GM21528 (cell line): ENCODE data around the gene AMOTL1.

Source experiments
- ATAC-seq: cut with Tn5 transposase; IDR thresholded peaks from one replicate; pipeline ENCODE4 v1.9.1; 2021; ENCODE audit warnings: mild to moderate bottlenecking, moderate library complexity; ENCODE audit not compliant: unreplicated experiment, low FRiP score

AMOTL1 gene

DNA sequence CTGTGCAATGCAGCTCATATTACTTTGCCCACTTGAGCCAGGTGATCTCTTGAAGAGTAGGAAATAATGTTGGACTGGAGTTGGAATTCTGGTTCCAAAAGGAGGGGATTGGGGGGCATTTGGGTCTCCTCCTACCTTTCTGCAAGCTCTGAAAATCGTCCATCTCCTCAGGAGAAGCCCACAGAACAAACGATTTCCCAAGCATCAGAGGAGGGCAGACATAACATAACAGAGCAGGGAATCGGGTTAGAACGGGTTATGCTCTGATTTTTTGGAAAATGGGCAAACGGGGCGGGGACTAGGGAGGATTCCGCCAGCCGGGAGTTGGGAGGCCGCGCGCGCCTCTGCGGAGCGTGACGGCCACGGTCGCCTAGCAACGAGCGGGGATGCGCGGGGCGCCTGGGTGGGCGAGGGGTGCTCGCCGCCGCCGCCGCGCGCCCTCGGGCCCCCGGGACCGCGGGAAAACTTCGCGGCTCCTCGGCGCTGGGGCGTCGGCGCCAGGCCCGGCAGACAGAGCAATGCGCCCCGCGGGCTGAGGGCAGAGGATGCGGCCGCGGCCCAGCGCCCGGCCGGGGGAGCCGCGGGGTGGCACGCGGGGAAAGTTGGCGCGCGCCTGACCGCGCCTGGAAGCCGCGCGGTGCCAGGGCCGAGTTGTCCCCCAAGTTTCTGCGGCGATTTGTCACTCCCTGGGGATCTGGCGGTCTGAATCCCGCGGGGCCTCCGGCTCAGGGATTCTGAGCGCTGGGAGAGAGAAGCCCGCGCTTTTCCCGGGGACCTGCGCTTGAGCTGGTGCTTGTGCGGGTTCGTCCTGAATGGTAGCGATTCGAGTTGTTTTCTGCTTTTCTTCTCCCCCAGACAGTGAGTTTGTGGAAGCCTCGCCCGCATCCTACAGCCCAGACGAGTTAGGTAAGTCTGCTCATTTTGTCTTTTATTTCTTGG, 27.8 kb upstream of the AMOTL1 start:
- no peak for ATAC-seq

GRCh38 chr11:94741022-94741679, 27.0 kb upstream of the AMOTL1 start:
- ATAC-seq, result no peak

- ATAC-seq, result no peak
Measured at GRCh38 chr11:94742665-94743064, 25.5 kb upstream of the AMOTL1 start.

DNA sequence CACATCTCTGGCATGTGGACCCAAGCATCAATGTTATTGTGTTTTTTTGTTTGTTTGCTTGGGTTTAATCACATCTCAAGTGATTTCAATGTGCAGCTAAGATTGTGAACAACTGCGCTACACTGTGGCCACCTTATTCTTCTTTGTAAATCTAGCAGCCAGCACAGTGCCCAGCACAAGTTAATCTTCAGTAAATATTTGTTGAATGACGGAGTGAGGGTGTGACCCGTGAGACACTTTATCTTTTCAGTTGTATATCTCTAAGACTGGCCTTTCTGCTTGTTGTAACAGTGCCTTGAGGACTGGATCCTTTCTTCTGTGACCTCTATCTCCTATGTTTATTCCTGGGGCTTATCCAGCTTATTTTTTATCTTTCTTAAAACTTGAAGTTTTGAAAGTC, 21.4 kb upstream of the AMOTL1 start:
- ATAC-seq, result no peak

DNA sequence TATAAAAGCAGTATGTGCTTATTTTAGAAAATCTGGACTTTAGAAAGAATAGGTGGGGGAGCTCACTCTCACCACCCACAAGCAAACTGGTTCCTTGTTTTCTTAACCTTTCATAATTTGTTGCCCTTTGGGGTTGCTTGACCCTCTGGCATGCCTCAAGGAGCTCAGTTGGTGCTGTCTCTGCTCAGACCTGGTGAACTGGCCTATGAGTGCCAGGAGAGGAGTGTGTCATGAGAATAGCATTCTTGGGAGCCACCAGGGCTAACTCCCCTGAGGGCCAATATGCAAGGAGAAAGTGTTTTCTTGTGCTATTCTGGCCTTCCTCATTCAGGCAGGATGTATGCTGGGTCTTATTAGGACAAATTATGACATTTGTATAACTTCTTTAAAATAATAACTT, 21.0 kb upstream of the AMOTL1 start:
- no peak for ATAC-seq

GRCh38 chr11:94747601-94748041, 20.5 kb upstream of the AMOTL1 start:
- ATAC-seq, result no peak

DNA sequence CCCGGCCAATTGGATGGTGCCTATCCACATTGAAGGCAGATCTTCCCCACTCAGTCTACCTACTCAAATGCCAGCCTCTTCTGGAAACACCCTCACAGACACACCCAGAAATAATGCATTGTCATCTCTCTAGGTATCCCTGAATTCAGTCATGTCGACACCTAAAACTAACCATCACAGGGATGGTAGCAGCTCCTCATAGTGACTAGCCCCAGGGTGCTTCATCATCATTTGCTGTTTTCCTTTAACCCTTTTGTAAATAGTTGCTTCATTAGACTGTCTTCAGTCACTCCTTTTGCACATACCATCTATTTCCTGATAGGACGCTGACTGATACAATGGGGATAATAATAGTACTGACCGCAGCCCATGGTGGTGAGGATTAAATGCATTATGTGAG, 18.8 kb upstream of the AMOTL1 start:
- ATAC-seq, result no peak

DNA sequence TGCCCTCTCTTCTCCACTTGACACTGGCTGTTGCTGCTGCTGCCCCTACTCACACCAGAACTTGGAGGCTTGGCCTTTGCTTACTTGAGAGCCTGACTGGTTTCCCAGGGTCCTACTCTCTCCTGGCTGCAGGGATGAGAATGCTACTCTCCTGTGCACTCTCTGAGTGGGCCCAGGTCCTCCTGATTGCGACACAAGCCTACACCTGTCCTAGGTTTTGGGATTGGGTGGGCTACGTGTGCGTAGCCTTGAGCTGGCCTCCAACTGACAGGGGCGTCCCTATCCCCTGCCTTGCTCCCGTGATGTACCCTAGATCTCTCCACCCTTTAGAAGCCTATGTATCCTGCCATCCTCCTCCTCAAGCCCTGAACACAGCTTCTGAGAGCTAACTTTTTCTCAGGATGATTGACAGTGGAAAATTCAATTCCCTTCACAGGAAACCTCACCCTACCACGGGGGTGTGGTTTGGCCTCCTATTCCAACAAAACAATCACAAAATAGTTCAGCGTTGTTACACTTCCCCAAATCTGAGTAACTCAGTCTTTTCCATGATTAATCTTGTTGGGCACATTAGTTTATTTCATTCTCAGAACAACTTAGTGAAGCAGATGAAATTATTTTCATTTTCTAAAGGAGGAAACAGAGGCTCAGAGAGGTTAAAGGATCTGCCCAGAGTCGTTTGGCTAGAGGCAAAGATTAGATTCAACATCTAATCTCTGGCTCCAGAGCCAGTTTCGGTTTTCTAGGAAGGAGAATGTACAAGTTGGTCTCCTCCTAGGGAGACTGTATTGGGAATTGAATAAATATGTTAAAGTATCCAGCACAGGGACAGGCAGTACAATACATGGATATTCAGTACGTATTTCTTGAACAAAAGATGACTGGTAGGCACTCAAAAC, 17.6 kb upstream of the AMOTL1 start:
- no peak for ATAC-seq

- ATAC-seq, result no peak
Measured at GRCh38 chr11:94751218-94751609, 16.9 kb upstream of the AMOTL1 start.

- ATAC-seq, result no peak
Measured at GRCh38 chr11:94751786-94752185, 16.4 kb upstream of the AMOTL1 start.

DNA sequence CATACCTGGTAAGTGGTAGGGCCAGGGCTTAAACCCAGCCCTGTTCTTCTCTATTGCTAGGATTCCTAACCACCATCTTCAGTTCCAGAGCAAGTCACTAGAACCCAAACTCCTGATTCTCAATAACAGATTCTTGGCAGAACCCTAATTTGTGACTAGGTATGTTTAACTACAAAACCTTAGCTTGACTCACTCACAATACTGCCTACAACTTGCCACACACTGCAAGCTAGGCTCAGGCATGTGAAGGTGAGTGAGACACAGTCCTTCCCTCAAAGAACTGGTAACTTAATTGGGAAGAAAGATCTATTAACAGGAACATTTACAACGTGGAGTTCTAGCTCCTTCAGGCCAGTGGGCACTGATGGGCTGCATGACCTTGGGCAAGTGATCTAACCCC, 14.5 kb upstream of the AMOTL1 start:
- no peak for ATAC-seq

DNA sequence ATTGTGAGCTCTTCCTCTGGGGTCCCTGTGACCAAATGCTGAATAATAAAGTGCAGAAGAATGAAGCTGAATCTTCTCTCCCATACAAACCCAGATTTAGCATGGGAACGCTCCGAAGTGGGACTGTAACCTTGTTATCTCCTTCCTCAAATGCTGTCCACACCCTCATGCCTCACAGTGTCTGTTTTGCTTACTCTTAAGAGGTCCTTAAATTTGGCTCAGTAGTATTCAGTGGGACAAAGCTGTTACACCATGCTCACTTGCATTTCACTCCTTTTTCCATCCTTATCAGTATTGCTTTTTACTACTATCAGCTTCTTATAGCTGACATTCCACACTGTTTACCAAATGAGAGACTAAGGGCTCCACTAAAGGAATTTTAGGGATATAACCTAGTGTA, 13.8 kb upstream of the AMOTL1 start:
- ATAC-seq, result no peak

- no peak for ATAC-seq
Measured at GRCh38 chr11:94754819-94755218, 13.3 kb upstream of the AMOTL1 start.

- ATAC-seq, result no peak
Measured at GRCh38 chr11:94755494-94755893, 12.7 kb upstream of the AMOTL1 start.

- ATAC-seq, result no peak
Measured at GRCh38 chr11:94757037-94757735, 11.0 kb upstream of the AMOTL1 start.

DNA sequence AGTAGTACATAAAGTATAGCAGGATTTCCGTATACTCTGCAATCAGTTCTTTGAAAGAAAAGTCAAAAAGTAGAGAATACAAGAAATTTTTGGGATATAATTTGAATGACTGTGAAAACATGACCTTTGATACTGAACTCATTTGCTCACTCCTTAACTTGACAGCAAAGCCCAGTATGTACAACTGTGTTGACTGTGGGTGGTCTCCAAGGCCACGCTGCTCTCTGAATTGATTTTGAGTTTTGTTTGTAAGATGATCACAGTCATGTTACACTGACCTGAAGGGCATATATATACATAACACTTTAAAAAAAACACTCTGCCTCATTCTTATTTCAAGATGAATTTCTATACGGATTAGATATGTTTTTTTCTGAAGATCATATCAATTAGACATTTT, 9.5 kb upstream of the AMOTL1 start:
- ATAC-seq, result no peak

- no peak for ATAC-seq
Measured at GRCh38 chr11:94759522-94759921, 8.6 kb upstream of the AMOTL1 start.

- no peak for ATAC-seq
Measured at GRCh38 chr11:94760296-94760695, 7.9 kb upstream of the AMOTL1 start.

GRCh38 chr11:94762208-94762607, 5.9 kb upstream of the AMOTL1 start:
- ATAC-seq, result no peak

DNA sequence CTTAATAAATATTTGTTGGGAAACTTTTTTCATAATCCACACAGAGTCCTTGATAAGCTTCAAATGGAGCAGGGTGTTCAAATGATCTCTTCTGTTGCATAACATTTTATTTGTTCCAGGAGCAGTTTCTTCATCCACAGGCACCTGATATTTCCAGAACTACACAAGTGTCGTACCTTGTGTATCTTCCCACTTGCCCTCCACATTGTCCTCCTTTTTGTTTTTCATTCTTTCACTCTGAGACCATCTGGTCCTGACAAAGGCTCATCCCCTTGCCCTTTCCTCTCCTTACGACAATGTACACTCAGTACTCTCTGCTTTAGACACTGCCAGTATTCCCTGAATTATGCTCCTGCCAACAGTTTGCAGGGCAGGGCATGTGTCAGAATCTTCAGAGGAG, 5.2 kb upstream of the AMOTL1 start:
- no peak for ATAC-seq
